WTC11 (cell line): ENCODE data around the gene AGBL1.

Experiments used
- CTCF ChIP-seq: fragments of 200-600 bp; IDR thresholded peaks from 2 replicates; pipeline ENCODE4 v1.8.0; 2022; ENCODE audit warnings: antibody characterized with exemption
- FOXP1 ChIP-seq: sonication (generic); formaldehyde crosslinking; IDR thresholded peaks from 2 replicates; pipeline ENCODE4 v1.8.0; 2022; ENCODE audit warnings: missing genetic modification reagents, mild to moderate bottlenecking, moderate library complexity, borderline replicate concordance
- JUN ChIP-seq: sonication (generic); formaldehyde crosslinking; IDR thresholded peaks from 2 replicates; pipeline ENCODE4 v1.8.0; 2023; ENCODE audit warnings: mild to moderate bottlenecking, missing genetic modification reagents
- NFE2L1 ChIP-seq: sonication (generic); formaldehyde crosslinking; IDR thresholded peaks from 2 replicates; pipeline ENCODE4 v1.8.1; 2023; ENCODE audit warnings: missing genetic modification reagents
- NFYB ChIP-seq: sonication (generic); formaldehyde crosslinking; conservative IDR thresholded peaks from 2 replicates; pipeline ENCODE4 v1.8.0; 2022; ENCODE audit warnings: low read depth, missing genetic modification reagents
- NR1H2 ChIP-seq: sonication (generic); formaldehyde crosslinking; IDR thresholded peaks from 2 replicates; pipeline ENCODE4 v1.9.0; 2021; ENCODE audit warnings: mild to moderate bottlenecking, moderate library complexity, missing genetic modification reagents
- NR3C1 ChIP-seq: sonication (generic); formaldehyde crosslinking; conservative IDR thresholded peaks from 2 replicates; pipeline ENCODE4 v1.8.1; 2023; ENCODE audit warnings: low read depth, mild to moderate bottlenecking, missing genetic modification reagents
- OVOL2 ChIP-seq: fragments of 250-450 bp; sonication (Bioruptor Pico); IDR thresholded peaks from 2 replicates; pipeline ENCODE4 v1.9.0; 2021; ENCODE audit warnings: mild to moderate bottlenecking, borderline replicate concordance
- SMAD4 ChIP-seq: sonication (generic); formaldehyde crosslinking; IDR thresholded peaks from 2 replicates; pipeline ENCODE4 v1.8.0; 2022; ENCODE audit warnings: mild to moderate bottlenecking, missing genetic modification reagents
- ZMAT4 ChIP-seq: fragments of 250-450 bp; sonication (Bioruptor Pico); IDR thresholded peaks from 2 replicates; pipeline ENCODE4 v1.9.0; 2021; ENCODE audit warnings: mild to moderate bottlenecking
- ZNF512 ChIP-seq: sonication (generic); formaldehyde crosslinking; IDR thresholded peaks from 2 replicates; pipeline ENCODE4 v1.8.1; 2022; ENCODE audit warnings: missing genetic modification reagents, borderline replicate concordance

GRCh38 chr15:86911022-86911421 is 831.4 kb downstream of the AGBL1 start:
- no peak for TF ChIP-seq NFYB (CRISPR knock-in tag)
- no peak for TF ChIP-seq NR1H2 (CRISPR knock-in tag)
- no peak for TF ChIP-seq NFE2L1 (CRISPR knock-in tag)
- no peak for TF ChIP-seq CTCF
- no peak for TF ChIP-seq SMAD4 (CRISPR knock-in tag)
- no peak for TF ChIP-seq JUN
- TF ChIP-seq OVOL2 (CRISPR knock-in tag): no peak
- TF ChIP-seq ZMAT4 (CRISPR knock-in tag): no peak
- no peak for TF ChIP-seq FOXP1 (CRISPR knock-in tag)
- no peak for TF ChIP-seq ZNF512 (CRISPR knock-in tag)
- no peak for TF ChIP-seq NR3C1
